Adipose tissue (tissue), 3 donors: Measurements from ENCODE around the gene RBMY1D. TPM values are rescaled to one million over a fixed set of nuclear protein-coding genes. Genes with fewer than 3 reads are reported as not detected.
"Not testable (repeated sequence)": the region's sequence is repeated elsewhere in the genome, so short reads cannot be mapped to it uniquely, and the experiment has no call there.

Experiments used
- H3K27ac ChIP-seq: one replicate; pipeline ENCODE4 v1.5.1; 2013; ENCODE audit warnings: low read depth, low read length
- WGBS, 3 donors: extraction: QIAGEN DNeasy Blood & Tissue Kit; methylation state at CpG; one replicate each; pipeline ENCODE4 v1.1.7; 2013; 5-methylcytosine and 5-hydroxymethylcytosine counted together
- polyA plus RNA-seq, 3 donors: library from polyadenylated mRNA; stranded (reverse); fragments of 200-250 nt; gene quantifications; one replicate each; pipeline ENCODE4 v1.2.3, GENCODE V29; 2013
- donor health status: healthy with polysubstance abuse.
- donor health status: Bipolar disorder and iron deficiency.
- donor health status: healthy.

RBMY1D gene
- not detected for polyA plus RNA-seq

DNA sequence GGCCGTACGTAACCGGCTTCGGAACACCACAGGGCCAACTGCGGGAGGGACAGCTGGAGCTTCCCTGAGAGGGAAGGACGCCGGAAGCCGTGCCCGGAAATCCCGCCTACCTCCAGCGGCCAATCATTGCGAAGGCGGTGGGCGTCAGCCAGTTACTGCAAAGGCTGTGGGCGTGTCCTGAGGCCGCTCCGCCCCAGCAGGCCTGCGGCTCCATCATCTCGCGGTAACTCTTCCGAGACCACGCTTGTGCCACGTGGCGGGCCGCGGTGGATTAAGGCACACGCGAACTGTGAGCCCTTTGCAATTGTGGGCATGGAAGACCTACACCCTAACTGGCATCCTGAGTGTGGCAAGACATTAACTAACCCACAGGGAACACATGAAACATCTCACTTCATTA is at the start of gene RBMY1D:
Gene RBMY1D (minus strand): TSS at position 101 of the 400 bp plus-strand sequence. CDS start 2,013 bp downstream, outside the sequence.
- no CpG with 5 or more reads among the region's 28 CpGs for WGBS, 3 donors
- not testable (repeated sequence) for H3K27ac ChIP-seq

DNA sequence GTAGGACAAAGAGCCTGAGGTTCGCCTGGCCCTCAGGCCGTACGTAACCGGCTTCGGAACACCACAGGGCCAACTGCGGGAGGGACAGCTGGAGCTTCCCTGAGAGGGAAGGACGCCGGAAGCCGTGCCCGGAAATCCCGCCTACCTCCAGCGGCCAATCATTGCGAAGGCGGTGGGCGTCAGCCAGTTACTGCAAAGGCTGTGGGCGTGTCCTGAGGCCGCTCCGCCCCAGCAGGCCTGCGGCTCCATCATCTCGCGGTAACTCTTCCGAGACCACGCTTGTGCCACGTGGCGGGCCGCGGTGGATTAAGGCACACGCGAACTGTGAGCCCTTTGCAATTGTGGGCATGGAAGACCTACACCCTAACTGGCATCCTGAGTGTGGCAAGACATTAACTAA is 23.6 kb upstream of the RBMY1D start, which contains the start of gene RBMY1E:
Gene RBMY1E (minus strand): TSS at position 101 of the 400 bp plus-strand sequence. CDS start 1,978 bp downstream, outside the sequence.
- not testable (repeated sequence) for H3K27ac ChIP-seq
- no CpG with 5 or more reads among the region's 29 CpGs for WGBS, 3 donors

DNA sequence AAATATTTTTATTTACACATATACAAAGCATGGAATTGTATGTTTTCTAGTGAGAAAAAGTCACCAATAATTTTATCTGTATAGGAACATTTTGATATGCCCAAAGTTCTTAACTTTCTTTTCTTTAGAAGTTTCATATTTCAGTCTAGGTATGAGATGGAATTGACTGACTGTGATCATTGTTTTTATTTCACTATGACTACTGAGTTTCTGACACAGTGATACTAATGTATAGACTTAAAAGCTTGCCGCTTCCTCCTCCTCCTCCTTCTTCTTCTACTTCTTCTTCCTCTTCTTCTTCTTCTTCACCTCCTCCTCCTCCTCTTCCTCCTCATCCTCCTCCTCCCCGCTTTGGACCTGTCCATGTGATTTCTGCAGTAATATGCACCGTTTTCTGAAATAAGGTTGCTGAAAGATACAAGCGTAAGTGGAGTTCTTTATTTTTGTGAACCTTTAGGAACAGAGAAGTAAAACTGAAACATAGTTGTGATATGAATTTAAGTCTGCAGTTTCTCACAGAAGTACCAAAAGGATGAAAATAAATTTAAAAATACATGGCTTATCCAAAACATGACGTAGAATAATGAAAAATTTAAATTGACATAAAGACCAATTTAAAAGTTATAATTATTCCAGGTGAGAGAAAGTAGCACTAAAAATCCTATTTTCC is 24.8 kb downstream of the RBMY1D start:
- WGBS, 3 donors = no CpG with 5 or more reads among the region's 5 CpGs

DNA sequence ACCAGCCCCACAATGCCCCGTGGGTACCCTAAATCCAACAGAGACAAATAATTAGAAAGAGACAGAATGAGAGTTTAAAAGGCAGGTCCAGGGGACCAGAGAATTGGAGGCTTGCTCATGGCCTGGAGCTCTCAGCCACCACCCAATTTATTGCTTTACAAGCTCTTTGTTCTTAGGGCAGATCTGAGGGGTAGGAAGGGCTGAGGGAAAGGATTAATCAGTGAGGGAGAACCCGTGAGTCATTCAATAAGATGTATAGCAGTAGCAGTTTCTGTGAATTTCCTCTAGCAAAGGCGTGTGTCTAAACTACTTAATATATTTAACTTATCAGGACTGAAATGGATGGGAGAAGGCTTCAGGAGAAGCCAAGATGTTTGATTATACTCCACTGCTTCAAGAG is 48.8 kb downstream of the RBMY1D start:
- 35 to 54% methylated on average over 3 of the region's 3 CpGs; no CpG with 5 or more reads in 1 of the 3 donors for WGBS, 3 donors
- H3K27ac ChIP-seq = no peak overlapping the region

More for the DNA sequence above, 24.8 kb downstream of the RBMY1D start:
- H3K27ac ChIP-seq = not testable (repeated sequence)

DNA sequence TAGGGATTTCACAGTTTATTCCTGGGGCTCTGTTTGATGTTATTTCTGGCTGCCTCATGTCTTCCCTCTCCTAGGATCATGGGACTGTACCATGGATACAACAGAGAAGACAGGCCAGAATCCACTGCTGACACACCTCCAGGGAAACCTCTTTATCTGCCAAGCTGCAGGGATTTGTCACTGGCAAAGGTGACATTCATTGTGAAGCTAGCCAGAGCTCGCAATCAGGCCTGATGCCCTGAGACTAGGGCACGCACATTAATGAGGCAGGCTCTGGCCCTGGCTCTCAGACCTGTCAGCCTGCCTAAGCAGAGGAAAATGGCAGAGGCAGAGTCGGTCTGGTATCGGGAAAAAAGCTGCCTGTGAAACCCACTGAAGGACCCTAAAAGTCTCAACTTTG is 52.2 kb downstream of the RBMY1D start:
- no peak overlapping the region for H3K27ac ChIP-seq
- WGBS, 3 donors = 73 to 77% methylated on average over 4 of the region's 4 CpGs; no CpG with 5 or more reads in 1 of the 3 donors

DNA sequence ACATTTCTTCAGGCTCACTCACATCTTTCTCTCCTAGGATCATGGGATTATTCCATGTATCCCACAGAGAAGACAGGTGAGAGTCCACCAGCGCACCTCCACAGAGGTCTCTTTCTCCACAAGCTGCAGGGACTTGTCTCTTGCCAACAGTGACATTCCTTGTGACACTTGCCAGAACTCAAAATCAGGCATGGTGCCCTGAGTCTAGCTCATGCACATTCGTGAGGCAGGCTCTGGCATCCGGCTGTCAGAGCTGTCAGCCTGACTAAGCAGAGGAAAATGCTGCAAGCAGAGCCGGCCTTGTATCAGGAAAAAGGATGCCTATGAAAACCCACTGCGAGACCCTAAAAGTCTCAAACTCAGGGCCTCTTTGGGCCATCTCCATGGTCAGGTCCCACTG is 54.8 kb downstream of the RBMY1D start:
- WGBS, 3 donors = 49 to 64% methylated on average over 5 of the region's 5 CpGs; no CpG with 5 or more reads in 1 of the 3 donors
- H3K27ac ChIP-seq = no peak overlapping the region

DNA sequence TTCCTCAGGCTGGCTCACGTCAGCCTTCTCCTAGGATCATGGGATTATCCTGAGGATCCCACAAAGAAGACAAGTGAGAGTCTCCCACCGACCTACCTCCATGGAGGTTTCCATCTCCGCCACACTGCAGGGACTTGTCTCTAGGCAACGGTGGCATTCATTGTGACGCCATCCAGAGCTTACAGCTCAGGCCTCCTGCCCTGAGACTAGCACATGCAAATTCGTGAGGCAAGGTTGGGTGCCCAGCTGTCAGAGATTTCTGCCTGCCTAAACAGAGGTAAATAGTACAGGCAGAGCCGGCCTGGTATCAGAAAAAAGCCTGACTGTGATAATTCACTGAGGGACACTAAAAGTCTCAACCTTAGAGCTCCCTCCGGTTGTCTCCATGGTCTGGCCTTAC is 58.0 kb downstream of the RBMY1D start:
- 54 to 74% methylated on average over 8 of the region's 8 CpGs; no CpG with 5 or more reads in 1 of the 3 donors for WGBS, 3 donors
- H3K27ac ChIP-seq = no peak overlapping the region

DNA sequence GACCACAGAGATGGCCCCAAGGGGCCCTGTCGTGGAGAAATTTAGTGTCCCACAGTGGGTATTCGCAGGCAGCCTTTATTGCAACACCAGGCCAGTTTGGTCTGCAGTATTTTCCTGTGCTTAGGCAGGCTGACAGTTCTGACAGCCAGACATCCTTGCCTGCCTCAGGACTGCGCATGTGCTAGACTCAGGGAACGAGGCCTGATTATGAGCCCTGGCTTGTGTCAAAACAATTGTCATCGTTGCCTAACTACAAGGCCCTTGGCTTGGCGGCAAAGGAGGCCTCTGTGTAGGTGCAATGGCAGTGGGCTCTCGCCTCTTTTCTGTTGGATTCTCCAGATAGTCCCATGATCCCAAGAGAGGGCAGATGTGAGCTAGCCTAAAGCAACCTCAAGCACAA is 59.3 kb downstream of the RBMY1D start:
- no peak overlapping the region for H3K27ac ChIP-seq
- WGBS, 3 donors = 64 to 70% methylated on average over 5 to 7 of the region's 7 CpGs; no CpG with 5 or more reads in 1 of the 3 donors

Other genes starting within 250 kb of the RBMY1D start
- gene RBMY1E, start 23.5 kb upstream of the RBMY1D start, polyA plus RNA-seq = not detected